Lower lobe of right lung (tissue), 2 donors: ENCODE data around the gene MBOAT2. TPM values are rescaled to one million over a fixed set of nuclear protein-coding genes. Genes with fewer than 3 reads are reported as not detected.

ENCODE experiments used
- ATAC-seq, 2 donors: fragments of 200-7000 bp; cut with Tn5 transposase; one replicate each; pipeline ENCODE4 v1.9.1; 2020 to 2022; ENCODE audit warnings: mild to moderate bottlenecking in 2 of 2, moderate library complexity in 2 of 2
- DNase-seq: peaks from one replicate; pipeline ENCODE4 v3.0.0-alpha.2; 2020
- H3K27ac ChIP-seq: fragments of 200-600 bp; one replicate; pipeline ENCODE4 v1.8.0; 2022
- H3K27me3 ChIP-seq: fragments of 200-600 bp; one replicate; pipeline ENCODE4 v1.8.0; 2022; ENCODE audit warnings: low read depth
- H3K36me3 ChIP-seq: fragments of 200-600 bp; one replicate; pipeline ENCODE4 v1.8.0; 2022; ENCODE audit warnings: mild to moderate bottlenecking
- H3K4me1 ChIP-seq: fragments of 200-600 bp; one replicate; pipeline ENCODE4 v1.8.0; 2022
- H3K4me3 ChIP-seq: fragments of 200-600 bp; one replicate; pipeline ENCODE4 v1.8.0; 2022; ENCODE audit warnings: mild to moderate bottlenecking
- H3K9me3 ChIP-seq: fragments of 200-600 bp; one replicate; pipeline ENCODE4 v1.8.0; 2022
- CTCF ChIP-seq: fragments of 200-600 bp; IDR thresholded peaks from one replicate; pipeline ENCODE4 v1.8.0; 2022; ENCODE audit warnings: antibody characterized with exemption, mild to moderate bottlenecking
- intact Hi-C: fragments of 100-400 bp; cut with DNase I; formaldehyde crosslinking; loops from one replicate; pipeline ENCODE4 v1.11.0; 2022
- total RNA-seq: library from RNA; stranded (reverse); fragmentation: NEBNext Ultra II Directional; extraction: Animal tissue kit (Norgen Biotek cat#: 25700); gene quantifications from one replicate; pipeline ENCODE4 v1.2.1, GENCODE V29; 2021
- donor health status: DM: no; HTN: yes; CAD: no; lungs with severe emphysema.

The MBOAT2 gene
- total RNA-seq, 1 donor from 2014 or later: 36.5 TPM

GRCh38 chr2:8817221-8817620, 186.3 kb downstream of the MBOAT2 start:
- Histone ChIP-seq H3K36me3 (peaks cover 67% of the 10 kb centered on the region), H3K27me3 (no peaks in the 10 kb centered on the region), H3K9me3 (no peaks in the 10 kb centered on the region), H3K27ac (no peak overlapping the region), H3K4me3 (no peak overlapping the region), H3K4me1 (peaks cover 15% of the 10 kb centered on the region)
- no peak for DNase-seq
- no peak for TF ChIP-seq CTCF
- ATAC-seq: no peak
- intact Hi-C loops: no loop called here

GRCh38 chr2:8806885-8807704, 196.4 kb downstream of the MBOAT2 start:
- Histone ChIP-seq H3K4me1 (peaks cover 30% of the 10 kb centered on the region), H3K4me3 (no peak overlapping the region), H3K9me3 (no peaks in the 10 kb centered on the region), H3K27me3 (no peaks in the 10 kb centered on the region), H3K36me3 (peaks cover 80% of the 10 kb centered on the region), H3K27ac (no peak overlapping the region)
- TF ChIP-seq CTCF: no peak
- DNase-seq (no peak), ATAC-seq (peak; percentile 85 to 88)
- intact Hi-C loops: no loop called here

- ATAC-seq (no peak), DNase-seq (no peak)
- H3K27me3 ChIP-seq: no peaks in the 10 kb centered on the region
- H3K9me3 ChIP-seq: no peaks in the 10 kb centered on the region
- TF ChIP-seq CTCF: no peak
- peaks cover 80% of the 10 kb centered on the region for H3K36me3 ChIP-seq
- H3K4me1 ChIP-seq: peaks cover 30% of the 10 kb centered on the region
- H3K4me3 ChIP-seq: no peak overlapping the region
- H3K27ac ChIP-seq: no peak overlapping the region
- intact Hi-C loops: no loop called here
These were observed 197.9 kb downstream of the MBOAT2 start for GRCh38 chr2:8805278-8806210.

GRCh38 chr2:8803658-8804379, 199.7 kb downstream of the MBOAT2 start:
- intact Hi-C loops: no loop called here
- no peak for TF ChIP-seq CTCF
- H3K4me1 ChIP-seq: peaks cover 30% of the 10 kb centered on the region
- peaks cover 81% of the 10 kb centered on the region for H3K36me3 ChIP-seq
- no peaks in the 10 kb centered on the region for H3K9me3 ChIP-seq
- H3K27ac ChIP-seq: peak overlapping the region; percentile 8
- H3K27me3 ChIP-seq: no peaks in the 10 kb centered on the region
- DNase-seq (no peak), ATAC-seq (peak; percentile 85 to 88)
- no peak overlapping the region for H3K4me3 ChIP-seq

GRCh38 chr2:8802741-8803140, 200.7 kb downstream of the MBOAT2 start:
- Histone ChIP-seq H3K27me3 (no peaks in the 10 kb centered on the region), H3K4me3 (no peak overlapping the region), H3K9me3 (no peaks in the 10 kb centered on the region), H3K36me3 (peaks cover 82% of the 10 kb centered on the region), H3K4me1 (peaks cover 30% of the 10 kb centered on the region), H3K27ac (no peak overlapping the region)
- no peak for TF ChIP-seq CTCF
- intact Hi-C loops: no loop called here
- DNase-seq (no peak), ATAC-seq (no peak)
